ENCODE measurements around the gene ANO10.

Gene ANO10

GRCh38 chr3:43425829-43426228, 196.0 kb downstream of the ANO10 start:
- no peak overlapping the region for H3K4me3 ChIP-seq (ENCODE audit: low read depth, low read length)

- no peak overlapping the region for H3K4me3 ChIP-seq (ENCODE audit: low read depth, low read length)
Measured at GRCh38 chr3:43423639-43424038, 198.2 kb downstream of the ANO10 start.

- no peak overlapping the region for H3K4me3 ChIP-seq (ENCODE audit: low read depth, low read length)
Measured at GRCh38 chr3:43423142-43423541, 198.7 kb downstream of the ANO10 start.

GRCh38 chr3:43418601-43419272, 203.1 kb downstream of the ANO10 start:
- H3K4me3 ChIP-seq (ENCODE audit: low read depth, low read length) = no peak overlapping the region

- no peak overlapping the region for H3K4me3 ChIP-seq (ENCODE audit: low read depth, low read length)
Measured at GRCh38 chr3:43417133-43417532, 204.7 kb downstream of the ANO10 start.

- H3K4me3 ChIP-seq (ENCODE audit: low read depth, low read length) = no peak overlapping the region
Measured at GRCh38 chr3:43415088-43415487, 206.7 kb downstream of the ANO10 start.

- no peak overlapping the region for H3K4me3 ChIP-seq (ENCODE audit: low read depth, low read length)
Measured at GRCh38 chr3:43413676-43414368, 208.0 kb downstream of the ANO10 start.

- no peak overlapping the region for H3K4me3 ChIP-seq (ENCODE audit: low read depth, low read length)
Measured at GRCh38 chr3:43411429-43411828, 210.4 kb downstream of the ANO10 start.

- H3K4me3 ChIP-seq (ENCODE audit: low read depth, low read length) = no peak overlapping the region
Measured at GRCh38 chr3:43410592-43410991, 211.2 kb downstream of the ANO10 start.

GRCh38 chr3:43409506-43409905, 212.3 kb downstream of the ANO10 start:
- H3K4me3 ChIP-seq (ENCODE audit: low read depth, low read length) = no peak overlapping the region

GRCh38 chr3:43406643-43407023, 215.2 kb downstream of the ANO10 start:
- no peak overlapping the region for H3K4me3 ChIP-seq (ENCODE audit: low read depth, low read length)

- no peak overlapping the region for H3K4me3 ChIP-seq (ENCODE audit: low read depth, low read length)
Measured at GRCh38 chr3:43405888-43406642, 215.7 kb downstream of the ANO10 start.

- H3K4me3 ChIP-seq (ENCODE audit: low read depth, low read length) = no peak overlapping the region
Measured at GRCh38 chr3:43400781-43401730, 220.8 kb downstream of the ANO10 start.

GRCh38 chr3:43400167-43400566, 221.6 kb downstream of the ANO10 start:
- no peak overlapping the region for H3K4me3 ChIP-seq (ENCODE audit: low read depth, low read length)

- no peak overlapping the region for H3K4me3 ChIP-seq (ENCODE audit: low read depth, low read length)
Measured at GRCh38 chr3:43399034-43399433, 222.8 kb downstream of the ANO10 start.

- no peak overlapping the region for H3K4me3 ChIP-seq (ENCODE audit: low read depth, low read length)
Measured at GRCh38 chr3:43394041-43394554, 227.7 kb downstream of the ANO10 start.

- H3K4me3 ChIP-seq (ENCODE audit: low read depth, low read length) = no peak overlapping the region
Measured at GRCh38 chr3:43391621-43392020, 230.2 kb downstream of the ANO10 start.

- no peak overlapping the region for H3K4me3 ChIP-seq (ENCODE audit: low read depth, low read length)
Measured at GRCh38 chr3:43390255-43390588, 231.6 kb downstream of the ANO10 start.

GRCh38 chr3:43389388-43390254, 232.2 kb downstream of the ANO10 start:
- no peak overlapping the region for H3K4me3 ChIP-seq (ENCODE audit: low read depth, low read length)

GRCh38 chr3:43388915-43389314, 232.9 kb downstream of the ANO10 start:
- no peak overlapping the region for H3K4me3 ChIP-seq (ENCODE audit: low read depth, low read length)

Measured in iPS-11a (cell line).